RCC 7860 (cell line): ENCODE results near the gene DLX2.
A peak's percentile ranks its signal among the peaks of the same experiment; 100 is the strongest.

Experiments used
- DNase-seq: peaks from one replicate; pipeline ENCODE4 v3.0.0-alpha.2; 2015; ENCODE audit warnings: low spot score
- FAIRE-seq: peaks from 2 replicates; lab custom pipeline; 2012; peaks lifted over from hg19 to GRCh38; lab: Jason Lieb, UNC

DLX2 gene

GRCh38 chr2:172108587-172108930 is 5.9 kb upstream of the DLX2 start:
- FAIRE-seq (no peak), DNase-seq (no peak)

GRCh38 chr2:172107690-172108586 is 5.2 kb upstream of the DLX2 start:
- no peak for DNase-seq
- no peak for FAIRE-seq

- no peak for FAIRE-seq
- DNase-seq, result no peak
These were observed 3.6 kb upstream of the DLX2 start for GRCh38 chr2:172106108-172106961.

GRCh38 chr2:172105471-172106107 is 2.9 kb upstream of the DLX2 start:
- no peak for FAIRE-seq
- no peak for DNase-seq

- DNase-seq (peak; percentile 74), FAIRE-seq (peak; percentile 74)
These were observed 972 bp upstream of the DLX2 start for GRCh38 chr2:172103471-172104272.

GRCh38 chr2:172101821-172102390 is 794 bp downstream of the DLX2 start:
- FAIRE-seq (no peak), DNase-seq (no peak)

- DNase-seq, result no peak
- no peak for FAIRE-seq
These were observed 1.5 kb downstream of the DLX2 start for GRCh38 chr2:172100935-172101820.

- DNase-seq, result no peak
- no peak for FAIRE-seq
These were observed 2.4 kb downstream of the DLX2 start for GRCh38 chr2:172100080-172100934.

- FAIRE-seq (peak; percentile 21), DNase-seq (no peak)
These were observed 3.1 kb downstream of the DLX2 start for GRCh38 chr2:172099472-172100079.

GRCh38 chr2:172098650-172099471 is 3.8 kb downstream of the DLX2 start:
- peak; percentile 84 for FAIRE-seq
- peak; percentile 97 for DNase-seq

- FAIRE-seq, result no peak
- no peak for DNase-seq
These were observed 4.4 kb downstream of the DLX2 start for GRCh38 chr2:172098287-172098649.

- FAIRE-seq (peak; percentile 77), DNase-seq (peak; percentile 76)
These were observed 5.1 kb downstream of the DLX2 start for GRCh38 chr2:172097557-172098131.

GRCh38 chr2:172096626-172097547 is 5.8 kb downstream of the DLX2 start:
- FAIRE-seq, result peak; percentile 81
- DNase-seq, result peak; percentile 87

GRCh38 chr2:172095905-172096625 is 6.6 kb downstream of the DLX2 start:
- DNase-seq, result no peak

More at GRCh38 chr2:172095905-172096625, 6.6 kb downstream of the DLX2 start:
- no peak for FAIRE-seq
